ENCODE data around the gene CNNM1.

DNA sequence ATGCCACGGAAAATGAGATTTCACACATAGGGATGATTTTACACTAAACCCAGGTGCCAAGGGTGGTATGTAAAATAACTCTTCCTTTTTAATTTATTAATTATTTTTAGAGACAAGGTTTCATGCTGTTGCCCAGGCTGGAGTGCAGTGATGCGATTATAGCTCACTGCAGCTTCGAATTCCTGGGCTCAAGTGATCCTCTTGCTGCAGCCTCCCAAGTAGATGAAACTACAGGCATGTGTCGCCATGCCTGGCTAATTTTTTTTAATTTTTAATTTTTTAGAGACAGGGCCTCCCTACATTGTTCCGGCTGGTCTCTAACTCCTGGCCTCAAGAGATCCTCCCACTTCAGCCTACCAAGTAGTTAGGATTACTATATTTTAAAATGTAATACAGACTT, 2.3 kb upstream of the CNNM1 start:
- TF ChIP-seq, protein P1, sequence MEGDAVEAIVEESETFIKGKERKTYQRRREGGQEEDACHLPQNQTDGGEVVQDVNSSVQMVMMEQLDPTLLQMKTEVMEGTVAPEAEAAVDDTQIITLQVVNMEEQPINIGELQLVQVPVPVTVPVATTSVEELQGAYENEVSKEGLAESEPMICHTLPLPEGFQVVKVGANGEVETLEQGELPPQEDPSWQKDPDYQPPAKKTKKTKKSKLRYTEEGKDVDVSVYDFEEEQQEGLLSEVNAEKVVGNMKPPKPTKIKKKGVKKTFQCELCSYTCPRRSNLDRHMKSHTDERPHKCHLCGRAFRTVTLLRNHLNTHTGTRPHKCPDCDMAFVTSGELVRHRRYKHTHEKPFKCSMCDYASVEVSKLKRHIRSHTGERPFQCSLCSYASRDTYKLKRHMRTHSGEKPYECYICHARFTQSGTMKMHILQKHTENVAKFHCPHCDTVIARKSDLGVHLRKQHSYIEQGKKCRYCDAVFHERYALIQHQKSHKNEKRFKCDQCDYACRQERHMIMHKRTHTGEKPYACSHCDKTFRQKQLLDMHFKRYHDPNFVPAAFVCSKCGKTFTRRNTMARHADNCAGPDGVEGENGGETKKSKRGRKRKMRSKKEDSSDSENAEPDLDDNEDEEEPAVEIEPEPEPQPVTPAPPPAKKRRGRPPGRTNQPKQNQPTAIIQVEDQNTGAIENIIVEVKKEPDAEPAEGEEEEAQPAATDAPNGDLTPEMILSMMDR (IDR thresholded peaks at IDR 0.05): no peak
- no peak for TF ChIP-seq POLR2AphosphoS5 (IDR thresholded peaks at IDR 0.05)
- TF ChIP-seq POLR2A (IDR thresholded peaks at IDR 0.05): no peak
